ENCODE data around the gene ARSD.
"Not testable (repeated sequence)": the region's sequence is repeated elsewhere in the genome, so short reads cannot be mapped to it uniquely, and the experiment has no call there.

Gene ARSD, protein sequence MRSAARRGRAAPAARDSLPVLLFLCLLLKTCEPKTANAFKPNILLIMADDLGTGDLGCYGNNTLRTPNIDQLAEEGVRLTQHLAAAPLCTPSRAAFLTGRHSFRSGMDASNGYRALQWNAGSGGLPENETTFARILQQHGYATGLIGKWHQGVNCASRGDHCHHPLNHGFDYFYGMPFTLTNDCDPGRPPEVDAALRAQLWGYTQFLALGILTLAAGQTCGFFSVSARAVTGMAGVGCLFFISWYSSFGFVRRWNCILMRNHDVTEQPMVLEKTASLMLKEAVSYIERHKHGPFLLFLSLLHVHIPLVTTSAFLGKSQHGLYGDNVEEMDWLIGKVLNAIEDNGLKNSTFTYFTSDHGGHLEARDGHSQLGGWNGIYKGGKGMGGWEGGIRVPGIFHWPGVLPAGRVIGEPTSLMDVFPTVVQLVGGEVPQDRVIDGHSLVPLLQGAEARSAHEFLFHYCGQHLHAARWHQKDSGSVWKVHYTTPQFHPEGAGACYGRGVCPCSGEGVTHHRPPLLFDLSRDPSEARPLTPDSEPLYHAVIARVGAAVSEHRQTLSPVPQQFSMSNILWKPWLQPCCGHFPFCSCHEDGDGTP

DNA sequence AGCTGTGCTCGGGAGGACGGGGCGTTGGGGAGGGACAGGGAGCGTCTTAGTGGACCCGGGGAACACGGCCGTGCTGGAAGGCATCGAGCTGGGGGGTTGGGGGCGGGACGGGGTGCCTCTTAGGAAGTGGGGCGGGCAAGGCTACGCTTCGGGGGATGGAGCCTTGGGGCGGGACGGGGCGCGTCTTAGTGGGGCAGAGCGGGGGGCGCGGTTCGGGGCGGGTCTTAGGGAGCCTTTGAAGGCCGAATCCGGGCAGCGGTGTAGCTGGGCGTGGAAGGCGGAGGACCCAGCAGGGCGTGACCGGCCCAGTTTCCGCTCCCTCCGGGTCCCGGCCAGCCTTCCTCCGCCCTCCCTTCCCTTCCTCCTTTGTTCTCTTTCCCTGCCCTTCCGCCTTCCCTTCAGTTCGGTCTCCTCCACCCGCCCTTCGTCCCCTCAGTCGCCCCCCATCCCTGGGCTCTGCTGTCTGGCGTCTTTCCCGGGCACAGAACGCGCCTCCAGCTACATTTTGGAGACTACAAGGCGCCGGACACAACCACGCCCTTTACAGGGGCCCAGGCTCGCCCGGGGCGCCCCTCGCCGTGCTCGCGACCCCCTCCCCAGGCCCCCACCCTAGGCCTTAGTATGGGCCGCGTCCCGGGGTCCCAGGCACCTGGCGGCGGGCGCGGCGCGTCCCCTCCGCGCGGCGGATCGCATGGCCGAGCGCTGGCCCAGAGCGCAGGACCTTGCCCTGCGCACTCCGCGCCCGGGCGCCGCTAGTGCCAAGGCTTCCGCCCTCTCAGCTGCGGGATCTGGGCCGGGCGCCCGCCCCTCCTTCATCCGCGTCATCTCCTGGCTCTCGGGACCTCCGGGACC lies at the start of gene ARSD:
TSS of gene ARSD (minus strand) at position 757 of the 852 bp plus-strand sequence. CDS start at position 693, 64 bp downstream.
- peak; percentile 49 for DNase-seq (ENCODE audit: low read depth)

DNA sequence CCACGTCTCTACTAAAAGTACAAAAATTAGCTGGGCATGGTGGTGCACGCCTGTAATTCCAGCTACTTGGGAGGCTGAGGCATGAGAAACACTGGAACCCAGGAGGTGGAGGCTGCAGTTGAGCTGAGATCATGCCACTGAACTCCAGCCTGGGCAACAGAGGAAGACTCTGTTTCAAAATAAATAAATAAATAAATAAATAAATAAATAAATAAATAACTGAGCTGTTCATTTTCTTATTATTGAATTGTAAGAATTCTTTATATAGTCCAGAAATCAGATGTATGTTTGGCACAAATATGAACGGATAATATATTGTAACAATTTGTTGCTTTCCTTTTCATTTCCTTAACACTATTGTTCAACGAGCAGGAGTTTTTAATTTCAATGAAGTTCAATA lies 49.5 kb upstream of the ARSD start:
- DNase-seq (ENCODE audit: low read depth), result not testable (repeated sequence)

DNA sequence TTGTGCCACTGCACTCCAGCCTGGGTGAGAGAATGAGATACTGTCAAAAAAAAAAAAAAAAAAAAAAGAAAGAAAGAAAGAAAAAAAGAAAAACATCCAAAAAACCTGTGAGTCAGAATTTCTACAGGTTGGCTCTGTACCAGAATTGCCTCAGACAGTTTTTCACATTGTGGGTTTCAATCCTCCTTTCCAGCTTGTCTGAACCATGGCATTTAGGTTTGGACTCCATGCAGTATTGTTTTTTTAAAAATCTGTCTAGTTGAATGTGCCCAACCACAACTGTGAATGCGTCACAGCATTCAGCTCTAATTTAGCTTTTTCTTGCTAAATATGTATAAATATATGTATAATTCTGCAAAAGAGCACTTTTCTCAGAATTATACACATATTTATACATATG lies 45.8 kb upstream of the ARSD start:
- no peak for DNase-seq (ENCODE audit: low read depth)

DNA sequence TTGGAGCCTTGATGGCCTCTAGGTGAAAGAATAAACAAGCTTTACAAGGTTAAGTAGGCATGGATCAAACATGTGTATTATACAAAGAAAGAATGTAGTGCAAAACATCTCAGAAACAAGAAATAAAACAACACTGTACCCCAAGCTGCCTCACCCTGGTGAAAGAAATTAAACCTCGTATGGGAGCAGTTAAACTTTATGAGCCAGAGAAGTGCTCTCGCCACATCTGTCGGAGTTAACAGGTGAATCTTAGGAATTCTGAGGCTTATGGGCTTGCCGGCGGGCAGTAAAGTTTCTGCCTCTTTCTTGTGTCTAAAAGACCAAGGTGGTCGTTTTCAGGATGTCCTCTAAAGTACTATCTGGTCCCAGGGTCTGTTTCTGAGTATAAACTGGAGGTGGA lies 43.3 kb upstream of the ARSD start:
- DNase-seq (ENCODE audit: low read depth), result no peak

DNA sequence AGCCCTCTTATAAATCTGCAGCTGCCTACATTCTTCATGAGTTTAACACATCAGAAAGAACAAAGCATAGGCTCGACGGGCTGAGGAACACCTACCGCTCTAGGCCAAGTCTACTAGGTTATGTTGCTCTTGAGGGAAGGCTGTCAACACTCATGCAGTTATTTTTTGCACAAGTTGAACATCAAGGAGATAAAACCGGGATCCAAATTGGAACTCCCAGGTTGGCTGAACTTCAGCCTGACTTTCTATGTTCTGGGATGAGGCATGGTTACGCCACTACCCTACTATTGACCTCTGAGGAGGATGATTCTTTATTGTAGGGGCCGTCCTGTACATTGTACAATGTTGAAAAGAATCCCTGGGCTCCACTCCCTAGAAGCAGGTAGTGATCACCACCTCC lies 39.9 kb upstream of the ARSD start:
- no peak for DNase-seq (ENCODE audit: low read depth)

DNA sequence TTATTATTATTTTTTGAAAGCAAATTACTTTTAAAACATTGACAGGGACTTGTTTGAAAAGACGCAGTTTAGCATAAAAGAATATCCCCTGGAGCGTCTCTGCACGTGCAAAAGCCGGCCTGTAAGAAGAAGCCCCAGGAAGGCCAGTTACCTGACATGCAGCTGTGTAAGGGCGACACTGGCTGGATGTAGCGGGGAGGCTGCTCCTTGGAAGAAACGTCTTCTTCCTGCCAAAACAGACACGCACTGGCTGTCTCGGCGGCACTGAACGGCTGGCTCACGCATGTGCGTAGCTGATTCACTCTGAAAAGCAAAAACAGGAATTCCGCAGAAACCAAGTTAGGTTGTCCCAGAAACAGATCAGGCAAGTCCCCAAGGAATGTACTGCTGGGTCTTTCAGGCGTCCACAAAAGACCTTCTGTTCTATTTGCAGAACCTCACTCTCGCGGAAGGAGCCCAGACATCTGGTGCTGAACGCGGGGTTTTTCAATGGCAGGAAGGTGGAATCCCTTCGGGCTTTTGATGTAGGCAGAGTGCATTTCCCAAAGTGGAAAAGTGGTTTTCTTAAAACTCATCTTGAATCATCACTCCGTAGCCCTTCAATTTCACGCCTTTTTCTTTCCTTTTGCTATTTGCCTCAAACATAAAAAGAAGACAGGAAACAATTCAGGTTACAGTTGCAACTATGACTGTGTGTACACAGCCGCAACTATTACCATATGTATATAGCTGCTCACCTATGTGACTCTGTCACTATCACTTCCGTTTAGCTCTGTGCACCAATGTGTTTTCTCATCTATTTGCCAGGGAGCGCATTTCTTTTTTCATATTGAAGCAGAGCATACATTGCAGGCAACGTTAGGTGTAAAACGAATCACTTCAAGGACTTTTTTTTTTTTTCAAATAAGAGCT lies 39.1 kb upstream of the ARSD start:
- DNase-seq (ENCODE audit: low read depth), result no peak

DNA sequence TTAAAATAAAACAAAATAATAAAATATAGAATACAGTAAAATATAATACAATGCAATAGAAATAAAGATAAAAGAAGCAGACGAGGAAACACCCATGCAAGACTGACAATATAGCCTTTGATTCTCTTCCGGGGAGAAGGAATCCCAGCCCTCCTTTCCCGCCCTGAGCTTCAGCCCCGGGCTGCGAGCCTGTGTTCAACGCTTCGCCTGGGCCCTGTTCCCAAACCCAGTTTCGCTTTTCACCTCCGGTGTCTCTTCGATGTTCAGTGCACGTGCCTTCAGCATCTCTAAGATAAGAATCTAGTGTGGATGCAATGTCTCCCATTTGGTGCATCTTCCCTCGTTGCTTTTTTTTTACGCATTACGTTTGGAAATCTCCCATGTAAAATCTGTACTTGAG lies 38.4 kb upstream of the ARSD start:
- no peak for DNase-seq (ENCODE audit: low read depth)

DNA sequence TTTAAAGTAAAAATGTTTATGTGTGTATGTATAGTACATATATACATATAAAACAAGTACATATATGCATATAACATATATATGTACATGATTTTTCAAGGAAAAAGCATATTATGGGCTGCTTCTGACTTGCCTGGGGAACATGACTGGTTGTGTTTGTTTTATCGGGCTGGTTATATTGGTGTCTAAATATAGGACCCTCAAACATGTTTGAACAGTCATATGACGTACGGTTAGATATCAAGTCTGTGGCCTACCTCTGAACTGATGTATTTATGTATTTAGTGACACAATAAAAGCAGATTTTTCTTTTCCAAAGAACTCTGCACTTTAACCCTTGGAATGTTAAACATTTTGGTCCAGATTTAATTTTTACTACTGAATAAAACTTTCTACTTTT lies 37.9 kb upstream of the ARSD start:
- DNase-seq (ENCODE audit: low read depth), result no peak

DNA sequence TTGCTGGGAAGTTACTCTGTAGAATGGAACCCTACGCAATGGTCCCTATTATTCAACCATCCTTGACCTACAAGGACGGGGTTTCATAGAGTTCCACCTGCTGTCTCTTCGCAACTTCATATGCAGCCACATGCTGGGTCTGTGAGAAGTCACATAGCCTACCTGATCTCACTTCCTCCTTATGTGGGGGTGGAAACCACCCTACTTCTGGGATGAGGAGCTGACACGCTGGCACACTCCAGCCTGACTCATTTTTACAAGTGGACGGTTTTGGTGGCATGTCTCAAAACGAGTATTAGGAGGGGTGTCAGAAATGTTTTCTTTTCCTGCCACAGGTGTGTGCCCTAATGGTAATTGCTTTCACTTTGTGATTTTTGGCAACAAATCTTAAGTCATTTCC lies 36.8 kb upstream of the ARSD start:
- DNase-seq (ENCODE audit: low read depth), result no peak

DNA sequence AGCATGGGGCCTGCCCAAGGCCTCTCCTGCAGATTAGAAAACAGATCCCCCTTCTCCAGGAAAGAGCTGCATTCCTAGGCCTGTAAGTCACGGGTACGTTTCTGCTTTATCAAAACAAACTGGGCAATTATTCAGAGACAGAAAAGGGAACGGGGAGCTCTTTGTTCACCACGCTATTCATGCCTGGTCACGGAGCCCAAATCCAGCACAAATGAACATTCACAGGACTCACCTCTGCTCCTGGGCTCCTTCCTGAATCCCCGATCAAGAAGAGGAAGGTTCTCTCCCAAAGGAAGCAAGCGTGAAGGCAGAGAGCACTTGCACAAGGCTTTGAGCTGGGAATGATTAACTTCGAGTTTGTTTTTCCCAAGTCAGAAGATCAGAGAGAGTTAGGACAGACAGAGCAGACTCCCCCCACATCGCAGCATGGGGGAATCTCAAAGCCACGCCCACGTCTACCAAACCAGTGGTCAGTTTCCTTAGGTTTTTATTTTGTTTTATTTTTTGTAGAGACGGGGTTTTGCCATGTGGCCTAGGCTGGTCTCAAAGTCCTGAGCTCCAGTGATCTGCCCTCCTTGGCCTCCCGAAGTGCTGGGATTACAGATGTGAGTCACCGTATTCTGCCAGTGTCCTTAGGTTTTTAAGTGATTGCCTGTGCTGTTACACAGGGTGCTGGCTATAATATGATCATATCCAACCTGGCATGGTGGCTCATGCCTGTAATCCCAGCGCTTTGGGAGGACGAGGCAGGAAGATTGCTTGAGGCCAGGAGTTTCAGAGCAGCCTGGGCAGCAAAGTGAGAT lies 35.1 kb upstream of the ARSD start:
- not testable (repeated sequence) for DNase-seq (ENCODE audit: low read depth)

DNA sequence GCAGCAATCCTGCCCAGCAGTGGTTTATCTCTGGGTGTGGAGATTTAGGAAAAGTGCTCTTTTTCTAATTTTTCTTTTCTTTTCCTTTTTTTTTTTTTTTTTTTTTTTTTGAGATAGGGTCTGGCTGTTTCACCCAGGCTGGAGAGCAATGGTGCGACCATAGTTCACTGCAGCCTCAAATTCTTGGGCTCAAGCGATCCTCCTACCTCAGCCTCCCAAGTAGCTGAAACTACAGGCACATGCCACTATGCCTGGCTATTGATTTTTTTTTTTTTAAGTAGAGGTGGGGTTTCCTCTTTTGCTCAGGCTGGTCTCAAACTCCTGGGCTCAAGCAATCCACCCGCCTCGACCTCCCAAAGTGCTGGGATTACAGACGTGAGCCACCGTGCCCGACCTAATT lies 34.3 kb upstream of the ARSD start:
- not testable (repeated sequence) for DNase-seq (ENCODE audit: low read depth)

DNA sequence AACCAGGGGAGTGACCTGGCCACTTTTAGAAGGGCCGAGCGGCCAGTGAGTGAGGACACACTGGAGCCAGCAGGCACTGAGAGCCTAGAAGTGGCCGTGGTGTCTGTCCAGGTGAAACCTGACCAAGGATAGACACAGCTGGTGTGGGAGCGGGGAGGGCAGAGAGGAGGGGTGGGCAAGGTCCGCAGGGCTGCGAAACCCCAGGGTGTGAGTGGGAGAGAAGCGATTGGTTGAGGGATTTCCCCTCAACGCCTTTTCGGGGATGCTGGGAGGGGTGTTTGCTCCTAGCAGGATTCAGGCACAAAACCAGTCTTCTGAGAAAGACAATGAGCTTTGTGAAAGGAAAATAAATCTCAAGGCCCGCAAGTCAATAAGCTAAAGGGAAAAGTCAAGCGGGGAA lies 33.2 kb upstream of the ARSD start:
- DNase-seq (ENCODE audit: low read depth), result no peak

DNA sequence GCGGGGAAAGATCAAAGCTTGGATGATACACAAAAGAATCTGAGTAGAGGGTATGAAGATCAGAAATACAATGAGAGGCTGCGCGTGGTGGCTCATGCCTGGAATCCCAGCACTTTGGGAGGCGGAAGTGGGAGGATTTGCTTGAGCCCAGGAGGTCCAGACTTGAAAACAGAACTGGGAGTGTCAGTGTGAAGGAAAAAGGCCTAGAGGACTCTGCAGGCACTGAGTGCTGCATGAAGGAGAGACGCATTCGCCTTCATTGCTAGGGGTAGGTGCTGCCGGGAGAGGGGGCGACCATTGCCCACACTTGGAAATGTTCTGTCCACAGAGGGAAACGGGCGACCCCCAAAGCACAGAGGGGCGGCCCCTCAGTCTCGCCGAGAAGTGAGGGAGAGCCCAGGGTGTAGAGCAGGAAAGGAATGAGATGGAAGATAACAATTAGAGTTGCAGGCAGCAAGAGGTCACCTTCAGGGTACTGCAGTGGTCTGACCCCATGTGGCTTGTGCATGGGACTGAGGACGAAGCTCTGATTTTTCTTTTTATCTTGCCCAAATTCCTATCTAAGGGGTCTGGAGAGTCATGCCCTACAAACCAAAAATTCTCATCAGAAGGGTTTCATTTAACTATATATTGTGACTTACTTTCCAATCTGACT lies 31.8 kb upstream of the ARSD start:
- DNase-seq (ENCODE audit: low read depth), result no peak

DNA sequence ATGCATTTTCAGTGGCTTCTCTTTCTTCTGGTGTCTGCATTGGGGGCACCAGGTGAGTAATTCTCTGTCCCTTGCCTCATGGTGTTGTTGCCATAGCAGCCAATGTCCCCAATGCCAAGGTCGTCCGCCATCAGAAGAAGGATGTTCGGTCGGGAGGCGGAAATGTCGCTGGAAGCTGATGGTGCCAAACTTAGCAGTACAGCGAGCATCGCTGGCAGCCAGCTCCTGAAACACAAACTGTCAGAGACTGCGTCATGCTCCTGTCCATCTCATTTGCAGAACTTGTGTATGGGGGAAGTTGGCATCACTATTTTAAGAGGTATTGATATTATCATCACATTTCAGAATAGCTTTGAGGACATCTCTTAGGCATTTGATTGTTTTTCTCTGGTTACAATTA lies 29.1 kb upstream of the ARSD start:
- no peak for DNase-seq (ENCODE audit: low read depth)

DNA sequence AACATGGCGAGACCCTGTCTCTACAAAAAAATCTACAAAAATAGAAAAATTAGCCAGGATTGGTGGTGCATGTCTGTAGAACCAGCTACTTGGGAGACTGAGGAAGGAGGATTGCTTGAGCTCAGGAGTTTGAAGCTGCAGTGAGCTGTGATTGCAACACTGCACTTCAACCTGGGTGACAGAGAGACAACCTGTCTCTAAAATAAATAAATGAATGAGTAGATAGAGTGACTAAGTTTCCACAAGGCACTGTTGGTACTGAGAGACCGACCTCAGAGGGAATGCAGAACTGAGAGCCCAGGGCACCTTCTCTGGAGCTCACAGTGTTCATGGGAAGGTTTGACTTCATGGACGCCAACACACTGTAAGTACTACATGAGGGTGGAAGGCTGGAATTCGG lies 26.7 kb upstream of the ARSD start:
- DNase-seq (ENCODE audit: low read depth), result no peak

DNA sequence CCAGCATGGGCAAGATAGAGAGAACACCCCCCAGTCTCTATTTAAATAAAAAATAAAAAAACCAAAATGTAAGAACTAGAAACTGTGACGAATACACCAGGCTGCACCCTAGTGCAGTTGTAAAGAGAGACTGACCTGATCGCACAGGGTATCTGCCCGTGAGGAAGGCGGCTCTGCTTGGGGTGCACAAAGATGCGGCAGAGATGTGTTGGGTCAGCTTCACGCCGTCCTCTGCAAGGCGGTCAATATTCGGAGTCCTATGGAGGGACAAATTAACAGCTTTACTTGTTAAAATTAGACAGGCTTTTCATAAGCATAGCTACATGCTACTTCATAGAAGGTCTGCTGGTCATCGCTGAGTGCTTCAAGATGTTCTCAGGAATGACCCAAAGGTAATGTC lies 26.1 kb upstream of the ARSD start:
- DNase-seq (ENCODE audit: low read depth), result no peak

DNA sequence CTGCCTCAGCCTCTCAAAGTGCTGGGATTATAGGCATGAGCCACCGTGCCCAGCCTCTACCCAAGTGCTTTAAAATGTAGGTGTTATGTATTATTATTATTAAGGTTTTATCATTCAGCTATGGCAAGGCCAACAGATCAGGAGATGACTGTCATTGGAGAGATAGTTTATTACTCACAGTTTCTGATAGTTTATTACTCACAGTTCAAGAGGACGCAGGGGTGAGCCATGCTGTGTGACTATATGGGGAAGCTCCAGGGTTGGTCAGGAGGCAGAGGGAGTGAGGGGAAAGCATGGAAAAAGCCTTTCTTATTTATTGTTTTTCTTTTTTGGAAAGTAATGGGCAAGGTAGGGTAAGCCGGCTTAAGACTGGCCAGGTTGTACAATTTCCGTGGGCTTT lies 25.4 kb upstream of the ARSD start:
- DNase-seq (ENCODE audit: low read depth), result no peak

DNA sequence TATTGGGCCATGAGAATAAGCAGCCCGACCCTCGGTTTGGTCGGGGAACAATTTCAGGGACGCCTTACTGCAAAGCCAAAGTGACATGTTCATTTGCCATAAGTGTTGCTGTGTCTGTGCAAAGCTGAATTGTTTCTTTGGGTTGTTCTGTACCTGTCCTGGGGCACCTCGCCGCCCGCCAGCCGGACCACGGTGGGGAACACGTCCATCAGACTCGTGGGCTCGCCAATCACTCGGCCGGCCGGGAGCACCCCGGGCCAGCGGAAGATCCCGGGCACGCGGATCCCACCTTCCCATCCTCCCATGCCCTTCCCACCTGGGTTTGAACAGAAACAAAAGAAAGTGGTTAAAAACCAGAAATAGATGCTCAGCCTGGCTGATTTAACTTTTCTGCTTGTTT lies 8.8 kb upstream of the ARSD start:
- DNase-seq (ENCODE audit: low read depth), result not testable (repeated sequence)

DNA sequence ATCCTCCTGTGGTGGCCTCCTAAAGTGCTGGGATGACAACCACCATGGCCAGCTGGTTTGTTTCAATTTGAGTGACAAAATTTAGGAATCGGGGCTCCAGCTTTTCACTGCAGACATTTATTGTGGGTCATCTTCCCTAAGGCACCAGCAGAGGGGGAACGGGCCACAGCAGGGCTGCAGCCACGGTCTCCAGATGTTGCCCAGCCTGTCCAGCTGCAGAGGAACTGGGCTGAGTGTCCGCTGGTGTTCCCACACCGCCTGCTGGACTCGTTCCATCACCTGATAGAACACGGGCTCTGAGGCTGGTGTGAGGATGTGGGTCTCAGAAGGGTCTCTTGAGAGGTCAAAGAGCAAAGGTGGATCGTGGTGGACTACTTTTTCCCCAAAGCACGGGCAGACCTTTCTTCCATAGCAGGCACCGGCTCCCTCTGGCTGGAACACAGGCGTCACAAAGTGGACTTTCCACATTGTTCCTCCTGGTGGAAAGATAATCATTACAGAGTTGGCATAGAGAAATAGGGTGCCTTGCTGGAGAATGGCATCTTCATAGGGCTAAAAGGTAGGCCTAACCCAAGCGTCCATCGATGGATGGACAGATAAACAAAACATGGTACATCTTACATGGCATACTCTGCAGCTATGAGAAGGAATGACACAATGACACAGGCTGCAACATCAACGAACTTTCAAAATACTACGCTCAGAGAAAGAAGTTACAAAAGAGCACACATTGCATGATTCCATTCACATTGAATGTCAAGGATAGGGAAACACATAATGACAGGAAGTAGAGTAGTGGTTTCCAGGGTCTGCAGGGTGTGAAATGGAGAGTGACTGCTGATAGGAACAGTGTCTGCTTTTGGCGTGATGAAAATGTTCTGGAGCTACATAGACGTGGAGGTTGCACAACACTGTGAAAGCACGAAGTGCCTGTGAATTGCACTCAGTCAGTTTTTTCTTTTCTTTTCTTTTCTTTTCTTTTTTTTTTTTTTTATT lies 5.9 kb upstream of the ARSD start:
- DNase-seq (ENCODE audit: low read depth), result no peak
